Keratinocyte (primary cell): Measurements from ENCODE around the gene ABLIM1. TPM values are rescaled to one million over a fixed set of nuclear protein-coding genes. Genes with fewer than 3 reads are reported as not detected.
A peak's percentile ranks its signal among the peaks of the same experiment; 100 is the strongest.

Experiments used
- DNase-seq: peaks from one replicate; pipeline ENCODE4 v3.0.0-alpha.2; 2011; ENCODE audit warnings: low read depth, missing footprints, low spot score
- FAIRE-seq: peaks from 2 replicates; lab custom pipeline; 2011; peaks lifted over from hg19 to GRCh38; lab: Jason Lieb, UNC
- H2AFZ ChIP-seq: 2 replicates; pipeline ENCODE4 v1.6.0; 2012; ENCODE audit warnings: low read length, control low read depth, inconsistent platforms; ENCODE audit not compliant: control insufficient read depth
- H3K27ac ChIP-seq: 2 replicates; pipeline ENCODE4 v1.5.1; 2011; ENCODE audit warnings: low read length; ENCODE audit not compliant: control insufficient read depth, insufficient read depth
- H3K27me3 ChIP-seq: 3 replicates; pipeline ENCODE4 v1.6.0; 2011; ENCODE audit warnings: low read length; ENCODE audit not compliant: control insufficient read depth, insufficient read depth; ENCODE audit errors: extremely low read depth
- H3K36me3 ChIP-seq, 2 experiments: 2 replicates in 1 of 2; 3 replicates in 1 of 2; pipeline ENCODE4 v1.5.1; 2011; ENCODE audit warnings: low read length in 2 of 2, mild to moderate bottlenecking in 1 of 2; ENCODE audit not compliant: control insufficient read depth in 2 of 2, insufficient read depth in 2 of 2; ENCODE audit errors: extremely low read depth in 1 of 2
- H3K4me1 ChIP-seq: 3 replicates; pipeline ENCODE4 v1.5.1; 2011; ENCODE audit warnings: low read length; ENCODE audit not compliant: control insufficient read depth, insufficient read depth; ENCODE audit errors: extremely low read depth
- H3K4me2 ChIP-seq: 3 replicates; pipeline ENCODE4 v1.6.0; 2011; ENCODE audit warnings: low read depth, low read length; ENCODE audit not compliant: control insufficient read depth, insufficient read depth; ENCODE audit errors: extremely low read depth
- H3K4me3 ChIP-seq, 3 experiments: fragments of 200-600 bp in 1 of 3; sonication (generic) in 1 of 3; 2 replicates in 2 of 3; 3 replicates in 1 of 3; pipeline ENCODE4 v1.5.1; 2011 to 2016; ENCODE audit warnings: low read length in 3 of 3, mild to moderate bottlenecking in 3 of 3, control low read depth in 2 of 3, inconsistent platforms in 1 of 3, low read depth in 1 of 3, mixed read lengths in 1 of 3, mixed run types in 1 of 3, moderate library complexity in 1 of 3; ENCODE audit not compliant: control insufficient read depth in 2 of 3, insufficient read depth in 2 of 3; ENCODE audit errors: extremely low read depth in 1 of 3
- H3K79me2 ChIP-seq: 2 replicates; pipeline ENCODE4 v1.6.0; 2012; ENCODE audit warnings: low read length; ENCODE audit not compliant: control insufficient read depth, insufficient read depth
- H3K9ac ChIP-seq: 3 replicates; pipeline ENCODE4 v1.6.0; 2011; ENCODE audit warnings: low read length; ENCODE audit not compliant: control insufficient read depth, insufficient read depth; ENCODE audit errors: extremely low read depth
- H3K9me1 ChIP-seq: 3 replicates; pipeline ENCODE4 v1.6.0; 2011; ENCODE audit warnings: low read length; ENCODE audit not compliant: control insufficient read depth, insufficient read depth; ENCODE audit errors: extremely low read depth
- H3K9me3 ChIP-seq: 2 replicates; pipeline ENCODE4 v1.5.1; 2012; ENCODE audit warnings: low read depth, low read length; ENCODE audit not compliant: control insufficient read depth
- H4K20me1 ChIP-seq: 3 replicates; pipeline ENCODE4 v1.6.0; 2011; ENCODE audit warnings: low read length; ENCODE audit not compliant: control insufficient read depth, insufficient read depth; ENCODE audit errors: extremely low read depth
- EZH2 ChIP-seq: IDR thresholded peaks from one replicate; pipeline ENCODE4 v1.6.1; 2012; ENCODE audit warnings: inconsistent platforms, mild to moderate bottlenecking, low read length, moderate library complexity
- dilution Hi-C: fragments of 300-500 bp; cut with MboI; formaldehyde crosslinking; loops from one replicate; pipeline ENCODE4 v1.7.0; 2020; ENCODE audit warnings: low sequenced_read_pairs; ENCODE audit not compliant: extremely low pct_ligation_motif_present
- polyA plus RNA-seq, 5 experiments: library from polyadenylated mRNA; depleted of rRNA in 3 of 5; stranded (reverse) in 3 of 5; stranded (forward) in 1 of 5; unstranded in 1 of 5; fragments of >200 nt; gene quantifications; 1 replicate in 1 of 5; 2 replicates in 3 of 5; 3 replicates in 1 of 5; pipeline versions ENCODE4 v1.2.1 to v1.2.3, GENCODE V29; 2011 to 2012; ENCODE audit warnings: missing spikeins in 2 of 5, low read depth in 1 of 5, low replicate concordance in 1 of 5
- TF ChIP-seq, protein P1 (sequence below), 3 experiments: IDR thresholded peaks in 1 of 3; conservative IDR thresholded peaks in 1 of 3; optimal IDR thresholded peaks in 1 of 3; 2 replicates in 2 of 3; 3 replicates in 1 of 3; pipeline versions ENCODE3 to v1.5.1; 2011; ENCODE audit warnings: low read length in 3 of 3, mild to moderate bottlenecking in 3 of 3, moderate library complexity in 2 of 3, control low read depth in 1 of 3, inconsistent platforms in 1 of 3; ENCODE audit not compliant: insufficient read depth in 2 of 3; ENCODE audit errors: extremely low read depth in 1 of 3

The ABLIM1 gene
- polyA plus RNA-seq, 1 donor (not counting 4 experiments of a cell fraction or from before 2014, with no cell fraction given): 55.2 TPM

DNA sequence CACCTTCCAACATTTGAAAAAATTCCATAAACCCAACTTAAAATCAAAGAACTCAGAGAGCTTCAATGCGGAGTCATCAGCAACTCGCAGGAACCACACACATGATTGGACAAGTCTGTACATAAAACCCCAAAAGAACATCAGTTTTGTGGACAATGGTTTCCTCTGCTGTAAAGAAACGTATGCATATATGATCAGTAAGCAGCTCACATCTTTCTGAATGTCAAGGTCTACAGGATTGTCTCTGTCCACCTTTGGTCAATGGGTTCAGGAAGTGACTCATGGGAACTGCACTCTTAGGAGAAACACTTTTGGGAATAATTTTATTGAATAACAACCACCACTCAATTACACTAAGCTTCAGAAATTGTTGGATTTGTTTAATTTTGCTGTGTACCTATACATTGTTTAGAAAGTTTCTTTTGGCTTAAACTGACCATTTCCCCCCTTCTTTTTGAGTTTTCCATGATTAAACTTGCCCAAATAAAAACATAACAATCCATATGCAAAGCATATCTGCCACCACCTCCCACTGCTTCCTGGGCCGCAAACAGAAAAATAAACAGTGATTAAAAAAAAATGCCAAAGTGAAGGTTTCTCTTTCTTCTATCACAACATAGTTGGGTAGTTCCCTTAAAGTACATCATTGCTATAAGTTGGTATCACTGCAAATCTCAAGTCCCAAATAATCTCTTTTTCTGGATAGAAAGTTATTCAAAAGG is 226.5 kb downstream of the ABLIM1 start:
- H4K20me1 ChIP-seq: no peaks in the 10 kb centered on the region
- H3K9me3 ChIP-seq: no peaks in the 10 kb centered on the region
- TF ChIP-seq EZH2: no peak
- TF ChIP-seq, protein P1, sequence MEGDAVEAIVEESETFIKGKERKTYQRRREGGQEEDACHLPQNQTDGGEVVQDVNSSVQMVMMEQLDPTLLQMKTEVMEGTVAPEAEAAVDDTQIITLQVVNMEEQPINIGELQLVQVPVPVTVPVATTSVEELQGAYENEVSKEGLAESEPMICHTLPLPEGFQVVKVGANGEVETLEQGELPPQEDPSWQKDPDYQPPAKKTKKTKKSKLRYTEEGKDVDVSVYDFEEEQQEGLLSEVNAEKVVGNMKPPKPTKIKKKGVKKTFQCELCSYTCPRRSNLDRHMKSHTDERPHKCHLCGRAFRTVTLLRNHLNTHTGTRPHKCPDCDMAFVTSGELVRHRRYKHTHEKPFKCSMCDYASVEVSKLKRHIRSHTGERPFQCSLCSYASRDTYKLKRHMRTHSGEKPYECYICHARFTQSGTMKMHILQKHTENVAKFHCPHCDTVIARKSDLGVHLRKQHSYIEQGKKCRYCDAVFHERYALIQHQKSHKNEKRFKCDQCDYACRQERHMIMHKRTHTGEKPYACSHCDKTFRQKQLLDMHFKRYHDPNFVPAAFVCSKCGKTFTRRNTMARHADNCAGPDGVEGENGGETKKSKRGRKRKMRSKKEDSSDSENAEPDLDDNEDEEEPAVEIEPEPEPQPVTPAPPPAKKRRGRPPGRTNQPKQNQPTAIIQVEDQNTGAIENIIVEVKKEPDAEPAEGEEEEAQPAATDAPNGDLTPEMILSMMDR (optimal IDR thresholded peaks at IDR 0.05 in 1 of 3, IDR thresholded peaks at IDR 0.05 in 1 of 3, conservative IDR thresholded peaks at IDR 0.05 in 1 of 3; ENCODE audit: extremely low read depth in 1 of 3, insufficient read depth in 2 of 3, low read length in 3 of 3): no peak
- peaks cover 6 to 10% of the 10 kb centered on the region in 2 experiments for H3K36me3 ChIP-seq
- H3K4me3 ChIP-seq: no peak overlapping the region
- dilution Hi-C loops: no loop called here
- FAIRE-seq: peak; percentile 96
- H2AFZ ChIP-seq: no peak overlapping the region
- H3K27ac ChIP-seq: peak overlapping the region; percentile 16
- H3K4me2 ChIP-seq: peak overlapping the region; percentile 55
- H3K9me1 ChIP-seq: no peaks in the 10 kb centered on the region
- no peak overlapping the region for H3K9ac ChIP-seq
- DNase-seq: no peak
- no peaks in the 10 kb centered on the region for H3K79me2 ChIP-seq
- peaks cover 16% of the 10 kb centered on the region for H3K4me1 ChIP-seq
- H3K27me3 ChIP-seq: no peaks in the 10 kb centered on the region

DNA sequence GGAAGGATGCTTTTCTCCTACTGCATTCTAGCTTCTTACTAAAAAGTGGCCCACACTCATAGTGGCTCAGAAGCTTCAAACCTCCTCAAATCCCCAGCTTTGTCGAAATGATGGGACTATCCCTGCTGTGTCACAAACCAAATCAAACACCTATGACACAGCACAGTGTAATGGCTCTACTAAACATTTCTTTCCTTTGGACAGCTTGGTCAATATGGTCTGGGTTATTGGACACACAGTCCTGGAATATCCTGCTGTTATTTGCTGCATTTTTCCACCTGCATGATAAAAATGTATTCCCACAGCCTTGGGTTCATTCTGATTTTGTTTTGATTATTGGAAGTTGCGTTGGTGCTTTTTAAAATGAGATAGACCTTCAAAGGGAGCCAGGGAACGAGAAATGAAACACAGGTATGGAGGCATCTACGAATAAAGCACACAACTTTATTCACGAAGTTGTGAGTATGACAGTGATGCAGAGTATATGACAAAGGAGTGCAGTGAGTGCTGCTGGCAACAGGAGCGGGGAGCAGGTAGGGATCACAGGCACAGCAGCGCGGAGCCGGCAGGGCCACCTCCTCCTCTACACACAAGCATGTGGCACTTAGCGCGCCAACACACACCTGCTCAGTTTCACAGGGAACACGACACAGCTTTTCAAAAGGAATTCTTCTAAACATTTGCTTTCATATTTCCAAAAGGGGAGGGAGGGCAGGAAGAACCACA is 227.2 kb downstream of the ABLIM1 start:
- Histone ChIP-seq H3K27ac (no peak overlapping the region), H3K9me3 (no peaks in the 10 kb centered on the region), H2AFZ (no peak overlapping the region), H3K4me3 (no peak overlapping the region), H3K79me2 (no peaks in the 10 kb centered on the region), H3K4me1 (peaks cover 16% of the 10 kb centered on the region), H3K4me2 (peak overlapping the region; percentile 55), H3K9me1 (no peaks in the 10 kb centered on the region), H4K20me1 (no peaks in the 10 kb centered on the region), H3K9ac (no peak overlapping the region), H3K36me3 (peaks cover 4 to 7% of the 10 kb centered on the region in 2 experiments), H3K27me3 (no peaks in the 10 kb centered on the region)
- FAIRE-seq (no peak), DNase-seq (no peak)
- no peak for TF ChIP-seq EZH2
- TF ChIP-seq, protein P1 (optimal IDR thresholded peaks at IDR 0.05 in 1 of 3, IDR thresholded peaks at IDR 0.05 in 1 of 3, conservative IDR thresholded peaks at IDR 0.05 in 1 of 3; ENCODE audit: extremely low read depth in 1 of 3, insufficient read depth in 2 of 3, low read length in 3 of 3): no peak
- dilution Hi-C loops: no loop called here
